Endodermal cell (in vitro differentiated cells): ENCODE results near the gene USP37. TPM values are rescaled to one million over a fixed set of nuclear protein-coding genes. Genes with fewer than 3 reads are reported as not detected.

Experiments used
- DNase-seq: peaks from one replicate; pipeline ENCODE4 v3.0.0-alpha.2; 2017
- H3K27ac ChIP-seq: 2 replicates; pipeline ENCODE4 v1.5.1; 2013; ENCODE audit warnings: mild to moderate bottlenecking, low read depth, low read length, moderate library complexity
- H3K27me3 ChIP-seq: 2 replicates; pipeline ENCODE4 v1.6.1; 2013; ENCODE audit warnings: mild to moderate bottlenecking, low read length, moderate library complexity; ENCODE audit not compliant: insufficient read depth, control insufficient read depth, poor library complexity, severe bottlenecking
- H3K36me3 ChIP-seq: 2 replicates; pipeline ENCODE4 v1.7.0; 2013; ENCODE audit warnings: mild to moderate bottlenecking, low read length, moderate library complexity; ENCODE audit not compliant: control insufficient read depth, insufficient read depth
- H3K4me1 ChIP-seq: one replicate; pipeline ENCODE4 v1.7.0; 2013; ENCODE audit warnings: low read length; ENCODE audit not compliant: control insufficient read depth, insufficient read depth
- H3K4me3 ChIP-seq: 2 replicates; pipeline ENCODE4 v1.5.1; 2013; ENCODE audit warnings: mild to moderate bottlenecking, low read length, moderate library complexity
- H3K9ac ChIP-seq: 2 replicates; pipeline ENCODE4 v1.6.1; 2013; ENCODE audit warnings: mild to moderate bottlenecking, low read length, moderate library complexity; ENCODE audit not compliant: poor library complexity, severe bottlenecking; ENCODE audit errors: extremely low read depth
- H3K9me3 ChIP-seq: 2 replicates; pipeline ENCODE4 v1.6.1; 2013; ENCODE audit warnings: mild to moderate bottlenecking, low read length, moderate library complexity; ENCODE audit not compliant: control insufficient read depth
- H3K27ac Mint-ChIP-seq: 2 replicates; pipeline ENCODE4 v1.8.0; 2020; ENCODE audit warnings: mixed read lengths
- H3K27me3 Mint-ChIP-seq: 2 replicates; pipeline ENCODE4 v1.8.0; 2021; ENCODE audit warnings: mild to moderate bottlenecking, mixed read lengths; ENCODE audit not compliant: insufficient read depth
- H3K36me3 Mint-ChIP-seq: 2 replicates; pipeline ENCODE4 v1.8.0; 2020; ENCODE audit warnings: low read depth, mixed read lengths
- H3K4me1 Mint-ChIP-seq: 2 replicates; pipeline ENCODE4 v1.8.0; 2020; ENCODE audit warnings: mixed read lengths
- H3K4me3 Mint-ChIP-seq: 2 replicates; pipeline ENCODE4 v1.8.0; 2020; ENCODE audit warnings: mild to moderate bottlenecking, moderate library complexity, mixed read lengths
- H3K9me3 Mint-ChIP-seq: 2 replicates; pipeline ENCODE4 v1.8.0; 2020; ENCODE audit warnings: mild to moderate bottlenecking, mixed read lengths
- CTCF ChIP-seq: fragments of 200-600 bp; sonication (generic); conservative IDR thresholded peaks from 2 replicates; pipeline ENCODE4 v1.5.0; 2021; ENCODE audit warnings: antibody characterized with exemption, mild to moderate bottlenecking
- WGBS, 2 experiments: methylation state at CpG; one replicate each; pipeline versions ENCODE4 v1.1.5 to v1.1.7; 2013; ENCODE audit warnings: missing lambda C conversion rate in 2 of 2, mixed read lengths in 1 of 2; ENCODE audit not compliant: insufficient coverage in 1 of 2, insufficient read length in 1 of 2; 5-methylcytosine and 5-hydroxymethylcytosine counted together
- total RNA-seq, 2 donors: library from RNA; stranded (reverse); fragmentation: NEBNext Ultra II Directional in 1 of 2; extraction: Animal tissue kit (Norgen Biotek cat#: 25700) in 1 of 2; gene quantifications; 2 replicates in 1 of 2; 3 replicates in 1 of 2; pipeline ENCODE4 v1.2.1, GENCODE V29; 2021

The USP37 gene
- total RNA-seq, 2 donors from 2014 or later = 23.2 to 24.0 TPM

- Mint-ChIP-seq H3K36me3 (peaks cover 63% of the 10 kb centered on the region), H3K4me1 (no peaks in the 10 kb centered on the region), H3K9me3 (no peaks in the 10 kb centered on the region), H3K27me3 (no peaks in the 10 kb centered on the region), H3K27ac (no peak overlapping the region), H3K4me3 (no peak overlapping the region)
- Histone ChIP-seq H3K27me3 (no peaks in the 10 kb centered on the region), H3K9ac (no peak overlapping the region), H3K4me3 (no peak overlapping the region), H3K9me3 (no peaks in the 10 kb centered on the region), H3K36me3 (peaks cover 64% of the 10 kb centered on the region), H3K27ac (no peak overlapping the region), H3K4me1 (no peaks in the 10 kb centered on the region)
- TF ChIP-seq CTCF = no peak
- DNase-seq = no peak
- WGBS, 2 experiments = 83 to 100% methylated on average over 1 to 3 of the region's 3 CpGs
These were observed 119.2 kb downstream of the USP37 start for GRCh38 chr2:218448934-218449333.

- peaks cover 65% of the 10 kb centered on the region for H3K36me3 Mint-ChIP-seq
- H3K9me3 Mint-ChIP-seq = no peaks in the 10 kb centered on the region
- WGBS, 2 experiments = 91 to 100% methylated on average over 2 of the region's 2 CpGs
- DNase-seq = no peak
- TF ChIP-seq CTCF = no peak
- H3K27ac Mint-ChIP-seq = no peak overlapping the region
- Histone ChIP-seq H3K36me3 (peaks cover 56% of the 10 kb centered on the region), H3K27ac (no peak overlapping the region), H3K4me3 (no peak overlapping the region), H3K9me3 (no peaks in the 10 kb centered on the region), H3K4me1 (no peaks in the 10 kb centered on the region), H3K27me3 (no peaks in the 10 kb centered on the region), H3K9ac (no peak overlapping the region)
- no peak overlapping the region for H3K4me3 Mint-ChIP-seq
- no peaks in the 10 kb centered on the region for H3K27me3 Mint-ChIP-seq
- H3K4me1 Mint-ChIP-seq = no peaks in the 10 kb centered on the region
These were observed 121.1 kb downstream of the USP37 start for GRCh38 chr2:218447072-218447471.

GRCh38 chr2:218446547-218446946 is 121.6 kb downstream of the USP37 start:
- H3K4me3 ChIP-seq = no peak overlapping the region
- peaks cover 67% of the 10 kb centered on the region for H3K36me3 Mint-ChIP-seq
- H3K27ac Mint-ChIP-seq = no peak overlapping the region
- H3K27ac ChIP-seq = no peak overlapping the region
- no peak for TF ChIP-seq CTCF
- H3K9ac ChIP-seq = no peak overlapping the region
- H3K4me1 Mint-ChIP-seq = no peaks in the 10 kb centered on the region
- H3K27me3 Mint-ChIP-seq = no peaks in the 10 kb centered on the region
- H3K9me3 ChIP-seq = no peaks in the 10 kb centered on the region
- no peaks in the 10 kb centered on the region for H3K4me1 ChIP-seq
- DNase-seq = no peak
- H3K9me3 Mint-ChIP-seq = no peaks in the 10 kb centered on the region
- peaks cover 55% of the 10 kb centered on the region for H3K36me3 ChIP-seq
- no peaks in the 10 kb centered on the region for H3K27me3 ChIP-seq
- H3K4me3 Mint-ChIP-seq = no peak overlapping the region
- WGBS, 2 experiments = 92 to 98% methylated on average over 2 to 6 of the region's 6 CpGs
